Stimulated activated CD8-positive, alpha-beta memory T cell treated with anti-CD3 and anti-CD28 coated beads, Interleukin-15, amount 100 ng/mL, for 24 hours (primary cell): ENCODE measurements around the gene CCDC59.
"Not testable (repeated sequence)": the region's sequence is repeated elsewhere in the genome, so short reads cannot be mapped to it uniquely, and the experiment has no call there.

ENCODE experiments used
- DNase-seq: peaks from one replicate; pipeline ENCODE4 v3.0.0-alpha.2; 2020; ENCODE audit warnings: low read depth

CCDC59 gene

GRCh38 chr12:82358200-82359114 lies at the start of gene CCDC59, which contains the start of gene METTL25:
Gene CCDC59 (minus strand): TSS chr12:82358387. CDS start chr12:82358376, 11 bp downstream.
Gene METTL25 (plus strand): TSS chr12:82358529. CDS start chr12:82358566, 37 bp downstream.
- DNase-seq = peak; percentile 97

- DNase-seq = no peak
Measured at GRCh38 chr12:82407481-82407880, 49.3 kb upstream of the CCDC59 start.

- DNase-seq = no peak
Measured at GRCh38 chr12:82406651-82407050, 48.5 kb upstream of the CCDC59 start.

- no peak for DNase-seq
Measured at GRCh38 chr12:82400819-82401218, 42.6 kb upstream of the CCDC59 start.

- no peak for DNase-seq
Measured at GRCh38 chr12:82398879-82399278, 40.7 kb upstream of the CCDC59 start.

- no peak for DNase-seq
Measured at GRCh38 chr12:82383930-82384552, 25.9 kb upstream of the CCDC59 start.

GRCh38 chr12:82378997-82379396 lies 20.8 kb upstream of the CCDC59 start:
- DNase-seq = no peak

- no peak for DNase-seq
Measured at GRCh38 chr12:82375201-82375600, 17.0 kb upstream of the CCDC59 start.

- no peak for DNase-seq
Measured at GRCh38 chr12:82366197-82366596, 8.0 kb upstream of the CCDC59 start.

- no peak for DNase-seq
Measured at GRCh38 chr12:82363990-82364389, 5.8 kb upstream of the CCDC59 start.

- no peak for DNase-seq
Measured at GRCh38 chr12:82361461-82361915, 3.3 kb upstream of the CCDC59 start.

GRCh38 chr12:82360834-82361233 lies 2.6 kb upstream of the CCDC59 start:
- DNase-seq = not testable (repeated sequence)

- no peak for DNase-seq
Measured at GRCh38 chr12:82359115-82359478, 910 bp upstream of the CCDC59 start.

GRCh38 chr12:82357845-82358199 lies 365 bp downstream of the CCDC59 start:
- no peak for DNase-seq

- DNase-seq = no peak
Measured at GRCh38 chr12:82357340-82357739, 847 bp downstream of the CCDC59 start.

GRCh38 chr12:82351390-82351789 lies 6.8 kb downstream of the CCDC59 start:
- no peak for DNase-seq

- no peak for DNase-seq
Measured at GRCh38 chr12:82350161-82350560, 8.0 kb downstream of the CCDC59 start.

GRCh38 chr12:82329508-82329907 lies 28.7 kb downstream of the CCDC59 start:
- DNase-seq = no peak

- no peak for DNase-seq
Measured at GRCh38 chr12:82327861-82328260, 30.3 kb downstream of the CCDC59 start.

- DNase-seq = no peak
Measured at GRCh38 chr12:82326905-82327503, 31.2 kb downstream of the CCDC59 start.

GRCh38 chr12:82325540-82326336 lies 32.4 kb downstream of the CCDC59 start:
- DNase-seq = no peak

GRCh38 chr12:82319276-82319675 lies 38.9 kb downstream of the CCDC59 start:
- no peak for DNase-seq
